ENCODE data around the gene RRP8. TPM values are rescaled to one million over a fixed set of nuclear protein-coding genes. Genes with fewer than 3 reads are reported as not detected.

The RRP8 gene
- total and polyA plus RNA-seq, 10 of the 15 experiments (the other 5 are each of a cell fraction or from before 2014, with no cell fraction given) = 4.7 to 51.2 (median 23.9) TPM

- Histone ChIP-seq H3K9ac (ENCODE audit: control insufficient read depth, insufficient read depth, low read length) (no peak overlapping the region), H3K36me3 (ENCODE audit: control insufficient read depth in 2 of 2, insufficient read depth in 2 of 2, low read length in 1 of 2) (peaks cover 0 to 2% of the 10 kb centered on the region in 2 experiments; a peak in 2 of 4 replicates), H3K4me3 (no peak overlapping the region), H3K79me2 (ENCODE audit: control insufficient read depth, insufficient read depth, low read length) (no peaks in the 10 kb centered on the region), H2AFZ (ENCODE audit: control insufficient read depth, low read depth, low read length) (no peak overlapping the region), H3K4me2 (ENCODE audit: control insufficient read depth, insufficient read depth) (no peak overlapping the region), H3K27ac (ENCODE audit: control insufficient read depth, insufficient read depth) (no peak overlapping the region), H3K4me1 (ENCODE audit: control insufficient read depth, insufficient read depth, low read length) (no peaks in the 10 kb centered on the region), H3K27me3 (replicated peaks in 1 of 2; ENCODE audit: control insufficient read depth in 2 of 2, insufficient read depth in 2 of 2, low read length in 1 of 2) (no peaks in the 10 kb centered on the region), H3K9me3 (replicated peaks; ENCODE audit: control insufficient read depth, insufficient read depth, low read length) (no peaks in the 10 kb centered on the region), H4K20me1 (ENCODE audit: control insufficient read depth, insufficient read depth) (no peaks in the 10 kb centered on the region)
- POLR2A ChIA-PET = no interaction called here
- SMC1A ChIA-PET (ENCODE audit: uncharacterized antibody, unreplicated experiment) = interaction anchor here (1.0 kb wide), 1 partner anchor 157 kb away, joined by 4 read pairs; no protein-coding TSS in a partner anchor
- RAD21 ChIA-PET (ENCODE audit: unreplicated experiment) = interaction anchor here (1.2 kb wide), 1 partner anchor 135 kb away, joined by 3 read pairs; the partner anchor contains the start of gene MRPL17
- FAIRE-seq (no peak), DNase-seq (ENCODE audit: low read depth, low spot score) (no peak), ATAC-seq (no peak)
- WGBS (ENCODE audit: insufficient coverage, insufficient replicate concordance, low lambda C conversion rate, missing lambda C conversion rate) = 90% methylated on average over 3 of the region's 3 CpGs
- in situ Hi-C loops (cut with MboI) = no loop called here
- BruUV-seq (replicated peaks) = no TSS peak
- CTCF ChIA-PET = interaction anchor here (0.9 to 1.2 kb wide), 4 partner anchors 18 to 171 kb away, joined by 3 to 5 read pairs (median 4); partner anchors contain the start of gene MRPL17
- intact Hi-C loops (cut with micrococcal nuclease; ENCODE audit: unreplicated experiment) = no loop called here
- TF ChIP-seq CEBPB (IDR thresholded peaks at IDR 0.05; ENCODE audit: borderline replicate concordance in 1 of 2, low read depth in 2 of 2, low read length in 2 of 2) (no peak), ZNF24 (IDR thresholded peaks at IDR 0.05) (no peak), ZNF274 (IDR thresholded peaks at IDR 0.05; ENCODE audit: insufficient read depth, insufficient read length) (no peak), TCF3 (IDR thresholded peaks at IDR 0.05; ENCODE audit: borderline replicate concordance, insufficient read depth, low read depth, low read length) (no peak), DPF2 (IDR thresholded peaks at IDR 0.05) (no peak), CHD1 (IDR thresholded peaks at IDR 0.05; ENCODE audit: low read depth, low read length) (no peak), SPI1 (IDR thresholded peaks at IDR 0.05; ENCODE audit: borderline replicate concordance, insufficient read depth, low read depth, low read length) (no peak), ESRRA (IDR thresholded peaks at IDR 0.05; ENCODE audit: low read length) (no peak), ATF3 (IDR thresholded peaks at IDR 0.05; ENCODE audit: borderline replicate concordance, extremely low read depth, low read depth, low read length) (no peak), ZNF207 (IDR thresholded peaks at IDR 0.05; ENCODE audit: borderline replicate concordance) (no peak), FOXM1 (IDR thresholded peaks at IDR 0.05; ENCODE audit: low read depth, low read length) (no peak), POLR2AphosphoS5 (IDR thresholded peaks at IDR 0.05; ENCODE audit: low read length) (no peak), IRF3 (IDR thresholded peaks at IDR 0.05) (no peak), EZH2 (IDR thresholded peaks at IDR 0.05; ENCODE audit: borderline replicate concordance, control insufficient read depth, low read depth, low read length) (no peak), CUX1 (IDR thresholded peaks at IDR 0.05; ENCODE audit: insufficient replicate concordance, low read depth, low read length) (no peak), MTA3 (IDR thresholded peaks at IDR 0.05; ENCODE audit: borderline replicate concordance, low read length) (no peak)
Measured at GRCh38 chr11:6548641-6549040, 54.8 kb downstream of the RRP8 start.

Measured in GM12878 (cell line).